ENCODE data around the gene NTM.

DNA sequence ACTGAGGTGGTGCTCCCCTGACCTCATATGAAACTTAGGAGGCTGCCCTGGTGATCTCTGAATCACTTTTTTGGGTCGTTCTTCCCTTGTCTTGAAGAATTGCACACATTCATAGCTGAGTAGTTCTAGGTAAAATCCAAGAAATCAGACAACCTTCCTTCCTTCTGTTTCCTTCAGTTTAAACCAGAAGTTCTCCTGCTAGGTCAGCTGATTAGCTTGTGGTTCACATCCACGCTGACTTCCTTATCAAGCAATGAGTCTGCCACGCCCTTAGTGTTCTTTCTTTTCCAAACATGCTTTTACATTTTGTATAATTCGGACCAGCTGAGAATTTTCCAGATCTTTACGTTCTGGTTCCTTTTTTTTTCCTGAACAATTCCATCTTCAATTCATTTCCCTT lies 892.8 kb downstream of the NTM start:
- TF ChIP-seq CTCF (IDR thresholded peaks at IDR 0.05) (no peak), POLR2A (IDR thresholded peaks at IDR 0.05) (no peak)
